BJ (cell line): ENCODE results near the gene GALE. TPM values are rescaled to one million over a fixed set of nuclear protein-coding genes. Genes with fewer than 3 reads are reported as not detected.

ENCODE experiments used
- CTCF ChIA-PET: fragments of 350-600 bp; formaldehyde crosslinking; extraction: SDS; loops from one replicate; lab custom pipeline; 2021; ENCODE audit warnings: antibody characterized with exemption, inconsistent platforms; lab: Yijun Ruan, JAX
- POLR2A ChIA-PET: fragments of 300-600 bp; sonication (Branson Sonifier 250); formaldehyde crosslinking; extraction: SDS; loops from one replicate; lab custom pipeline; 2021; ENCODE audit warnings: antibody characterized with exemption; lab: Charles Lee
- DNase-seq: peaks from one replicate; pipeline ENCODE4 v3.0.0-alpha.2; 2011; ENCODE audit warnings: low read depth
- H3K27me3 ChIP-seq: 2 replicates; pipeline ENCODE4 v1.6.0; 2011; ENCODE audit warnings: low read length; ENCODE audit not compliant: control insufficient read depth, insufficient read depth
- H3K36me3 ChIP-seq: 2 replicates; pipeline ENCODE4 v1.5.1; 2011; ENCODE audit warnings: low read length; ENCODE audit not compliant: control insufficient read depth, insufficient read depth
- H3K4me3 ChIP-seq: 2 replicates; pipeline ENCODE4 v1.5.1; 2011; ENCODE audit warnings: low read depth, mild to moderate bottlenecking, control low read depth, low read length
- CTCF ChIP-seq: IDR thresholded peaks from 2 replicates; pipeline ENCODE4 v1.5.1; 2011; ENCODE audit warnings: low read depth, mild to moderate bottlenecking, control low read depth, inconsistent platforms, low read length, moderate library complexity; ENCODE audit not compliant: insufficient read depth
- polyA plus RNA-seq: library from polyadenylated mRNA; depleted of rRNA; stranded (reverse); fragments of >200 nt; gene quantifications from 2 replicates; pipeline ENCODE4 v1.2.3, GENCODE V29; 2011

GALE gene
- polyA plus RNA-seq, 1 experiment, result 36.1 TPM

GRCh38 chr1:23757812-23758211 lies 42.7 kb downstream of the GALE start:
- no peak for TF ChIP-seq CTCF
- ChIA-PET CTCF (interaction anchor here (1.0 to 1.4 kb wide), 2 partner anchors 12 to 14 kb away, joined by 3 to 9 read pairs; no protein-coding TSS in a partner anchor), POLR2A (interaction anchor here (0.6 kb wide), 2 partner anchors 66 to 261 kb away, joined by 3 to 4 read pairs; partner anchors contain the start of gene RPL11)
- H3K36me3 ChIP-seq, result peaks cover 34% of the 10 kb centered on the region
- no peak for DNase-seq
- H3K27me3 ChIP-seq, result no peaks in the 10 kb centered on the region
- H3K4me3 ChIP-seq, result no peak overlapping the region

GRCh38 chr1:23756676-23757075 lies 43.9 kb downstream of the GALE start:
- DNase-seq, result no peak
- H3K27me3 ChIP-seq, result no peaks in the 10 kb centered on the region
- H3K36me3 ChIP-seq, result peaks cover 39% of the 10 kb centered on the region
- no peak for TF ChIP-seq CTCF
- ChIA-PET CTCF (interaction anchor here (0.8 to 3.4 kb wide), 2 partner anchors 9 to 15 kb away, joined by 4 to 13 read pairs; no protein-coding TSS in a partner anchor), POLR2A (no interaction called here)
- H3K4me3 ChIP-seq, result no peak overlapping the region

- CTCF ChIA-PET, result no interaction called here
- no peak for TF ChIP-seq CTCF
Observed at GRCh38 chr1:23752909-23753308, 47.6 kb downstream of the GALE start.

GRCh38 chr1:23751815-23752200 lies 48.7 kb downstream of the GALE start:
- ChIA-PET CTCF (interaction anchor here (0.8 to 1.3 kb wide), 4 partner anchors 17 to 70 kb away, joined by 3 to 8 read pairs (median 4); partner anchors contain the start of genes PITHD1 and RPL11), POLR2A (no interaction called here)
- Histone ChIP-seq H3K4me3 (no peak overlapping the region), H3K36me3 (peaks cover 38% of the 10 kb centered on the region), H3K27me3 (no peaks in the 10 kb centered on the region)
- no peak for DNase-seq
- TF ChIP-seq CTCF, result no peak

More at GRCh38 chr1:23752909-23753308, 47.6 kb downstream of the GALE start:
- no peak for DNase-seq
- Histone ChIP-seq H3K4me3 (no peak overlapping the region), H3K27me3 (no peaks in the 10 kb centered on the region), H3K36me3 (peaks cover 41% of the 10 kb centered on the region)
- POLR2A ChIA-PET, result no interaction called here

GRCh38 chr1:23751050-23751814 lies 49.3 kb downstream of the GALE start:
- Histone ChIP-seq H3K27me3 (no peaks in the 10 kb centered on the region), H3K4me3 (no peak overlapping the region), H3K36me3 (peaks cover 34% of the 10 kb centered on the region)
- ChIA-PET CTCF (interaction anchor here (0.8 to 1.3 kb wide), 4 partner anchors 16 to 69 kb away, joined by 3 to 8 read pairs (median 4); partner anchors contain the start of genes PITHD1 and RPL11), POLR2A (no interaction called here)
- TF ChIP-seq CTCF, result peak; percentile 79
- DNase-seq, result no peak
